Activated naive CD4-positive, alpha-beta T cell treated with anti-CD3 and anti-CD28 coated beads, Interleukin-2, amount 50 U/mL, for 72 hours (primary cell): ENCODE results near the gene BICDL1. TPM values are rescaled to one million over a fixed set of nuclear protein-coding genes. Genes with fewer than 3 reads are reported as not detected.

ENCODE experiments used
- ATAC-seq, 2 donors: fragments of 150-1000 bp; cut with Tn5 transposase; 2 replicates each; pipeline ENCODE4 v1.10.0; 2021; ENCODE audit warnings: mild to moderate bottlenecking in 2 of 2, moderate library complexity in 2 of 2
- DNase-seq, 2 donors: peaks; one replicate each; pipeline ENCODE4 v3.0.0; 2021 to 2022; ENCODE audit warnings: low spot score in 2 of 2
- H3K27ac Mint-ChIP-seq, 2 donors: one replicate each; pipeline ENCODE4 v1.8.0; 2022; ENCODE audit warnings: mild to moderate bottlenecking in 2 of 2, mixed read lengths in 2 of 2
- H3K36me3 Mint-ChIP-seq, 2 donors: one replicate each; pipeline ENCODE4 v1.8.0; 2022; ENCODE audit warnings: mixed read lengths in 2 of 2
- H3K9me3 Mint-ChIP-seq, 2 donors: one replicate each; pipeline ENCODE4 v1.8.0; 2022; ENCODE audit warnings: mixed read lengths in 2 of 2
- total RNA-seq, 2 donors: library from RNA; stranded (reverse); gene quantifications; one replicate each; pipeline ENCODE4 v1.2.3, GENCODE V29; 2022

Gene BICDL1
- total RNA-seq, 2 donors from 2014 or later = 92.5 to 158 TPM

DNA sequence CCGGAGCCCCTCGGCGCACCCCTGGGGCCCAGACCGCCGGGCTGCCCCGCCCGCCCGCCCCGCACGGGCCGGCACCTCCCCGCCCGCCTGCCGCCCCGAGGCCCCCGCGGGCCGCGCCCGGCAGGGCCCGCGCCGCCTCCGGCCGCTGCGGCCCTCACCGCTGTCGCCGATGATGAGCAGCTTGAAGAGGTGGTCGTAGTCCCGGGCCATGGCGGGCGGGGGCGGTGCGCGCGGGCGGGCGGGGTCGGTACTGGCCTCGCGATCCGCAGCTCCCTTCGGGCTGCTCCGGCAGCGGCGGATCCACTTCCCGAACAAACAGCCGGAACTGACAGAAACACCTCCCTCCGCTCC, 127.4 kb downstream of the BICDL1 start, which contains the start of gene RAB35:
Gene RAB35 (minus strand): TSS at position 313 of the 351 bp plus-strand sequence. CDS start 103 bp downstream, at position 210.
- peak within 1 kb of the TSS; percentile 89 to 94 for H3K27ac Mint-ChIP-seq
- DNase-seq (no peak), ATAC-seq (no peak)
- peaks cover 35 to 37% of the 10 kb centered on the region in 2 donors for H3K36me3 Mint-ChIP-seq
- H3K9me3 Mint-ChIP-seq = no peaks in the 10 kb centered on the region

DNA sequence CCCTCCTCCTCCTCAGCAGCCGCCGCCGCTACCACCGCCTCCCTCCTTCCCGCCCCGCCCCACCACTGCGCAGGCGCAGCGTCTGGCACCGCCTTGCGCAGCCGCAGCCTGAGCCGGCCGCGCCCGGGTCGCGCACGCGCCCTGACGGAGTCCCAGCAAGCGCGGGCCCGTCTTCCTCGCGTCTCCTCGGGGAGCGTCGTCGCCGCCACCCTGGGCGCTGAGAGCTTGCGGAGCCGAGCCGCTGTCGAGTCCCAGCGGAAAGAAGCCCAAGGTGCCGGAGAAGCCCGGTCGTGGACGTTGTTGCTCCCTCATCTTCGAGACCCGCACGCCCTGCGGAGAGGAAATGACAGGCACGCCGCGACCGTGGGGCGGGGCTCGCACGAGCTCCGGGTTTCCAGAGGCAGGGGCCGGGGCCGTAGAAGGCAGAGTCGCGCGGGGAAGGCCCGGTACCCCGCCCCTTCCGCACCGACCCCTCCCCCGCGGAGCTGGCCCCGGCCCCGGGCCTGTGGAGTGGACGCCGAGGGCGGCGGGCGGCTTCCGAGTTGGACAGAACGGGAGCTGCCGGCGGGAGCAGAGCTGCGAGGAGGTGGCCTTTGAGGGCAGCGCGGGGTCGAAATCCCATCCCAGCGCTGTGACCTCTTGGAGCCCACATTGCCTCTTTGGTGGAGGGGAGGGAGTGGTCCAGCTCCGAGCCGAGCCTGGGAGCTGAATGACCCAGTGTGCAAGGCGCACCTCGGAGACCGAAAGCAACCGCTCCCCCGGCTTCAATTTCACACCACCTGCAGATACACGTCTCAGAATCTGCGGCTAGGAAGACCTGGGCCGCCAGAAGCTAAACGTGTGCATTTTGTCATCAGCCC, 128.0 kb downstream of the BICDL1 start:
- Mint-ChIP-seq H3K36me3 (peaks cover 35 to 37% of the 10 kb centered on the region in 2 donors), H3K27ac (peak overlapping the region; percentile 88 to 89), H3K9me3 (no peaks in the 10 kb centered on the region)
- peak; percentile 70 to 72 for ATAC-seq
- DNase-seq = peak; percentile 97 to 99

DNA sequence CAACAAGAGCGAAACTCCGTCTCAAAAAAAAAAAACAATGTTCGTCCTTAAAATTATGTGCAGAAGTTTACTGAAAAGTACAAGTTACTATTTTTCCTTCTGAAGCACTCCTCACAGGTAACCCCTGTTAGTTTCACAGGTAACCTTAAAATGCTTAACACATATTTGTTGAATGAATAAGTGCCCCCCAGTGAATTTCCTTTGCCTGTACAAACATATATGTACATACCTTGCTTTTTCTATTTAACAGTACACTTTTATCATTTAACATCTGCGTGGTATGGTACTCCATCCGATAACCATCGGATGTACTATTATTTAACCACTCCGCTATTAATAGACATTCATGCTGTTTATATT, 128.9 kb downstream of the BICDL1 start:
- DNase-seq = no peak
- no peak for ATAC-seq
- peaks cover 35 to 37% of the 10 kb centered on the region in 2 donors for H3K36me3 Mint-ChIP-seq
- peak overlapping the region; percentile 82 to 89 for H3K27ac Mint-ChIP-seq
- no peaks in the 10 kb centered on the region for H3K9me3 Mint-ChIP-seq

DNA sequence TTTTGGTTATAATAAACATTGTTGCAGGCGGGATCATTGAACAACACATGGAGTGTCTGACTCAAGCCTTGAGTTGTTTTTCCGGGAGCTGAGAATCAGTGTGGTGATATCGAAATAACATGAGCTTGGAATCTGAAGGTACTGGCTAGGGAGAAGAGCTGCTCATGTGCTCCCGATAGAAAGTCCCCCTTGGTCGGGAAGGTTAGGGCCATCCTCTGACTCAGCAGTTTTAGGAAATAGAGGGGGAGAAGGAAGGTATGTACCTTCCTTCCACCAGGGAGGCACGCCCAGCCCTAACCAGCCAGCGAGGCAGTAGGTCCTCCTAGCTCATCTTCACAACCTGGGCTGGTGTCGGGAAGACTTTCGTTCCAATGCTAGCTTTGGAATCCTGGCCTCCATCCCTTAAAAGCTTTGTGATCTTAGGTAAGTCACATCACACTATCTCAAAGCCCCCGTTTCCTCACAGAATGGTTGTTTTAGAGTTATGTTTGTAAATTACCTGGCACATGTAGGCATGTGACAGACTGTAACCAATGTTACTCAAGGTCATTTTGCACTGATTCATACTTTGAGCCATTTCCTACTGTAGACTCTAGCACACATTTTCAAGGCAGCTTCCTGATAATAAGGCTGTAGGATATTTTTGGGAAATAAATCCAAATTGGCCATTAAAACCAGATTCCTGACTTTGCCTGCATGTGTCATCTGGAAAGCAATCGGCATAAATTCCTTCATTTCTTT, 129.5 kb downstream of the BICDL1 start:
- Mint-ChIP-seq H3K9me3 (no peaks in the 10 kb centered on the region), H3K27ac (peak overlapping the region; percentile 61 to 89), H3K36me3 (peaks cover 32 to 35% of the 10 kb centered on the region in 2 donors)
- no peak for ATAC-seq
- DNase-seq = no peak

DNA sequence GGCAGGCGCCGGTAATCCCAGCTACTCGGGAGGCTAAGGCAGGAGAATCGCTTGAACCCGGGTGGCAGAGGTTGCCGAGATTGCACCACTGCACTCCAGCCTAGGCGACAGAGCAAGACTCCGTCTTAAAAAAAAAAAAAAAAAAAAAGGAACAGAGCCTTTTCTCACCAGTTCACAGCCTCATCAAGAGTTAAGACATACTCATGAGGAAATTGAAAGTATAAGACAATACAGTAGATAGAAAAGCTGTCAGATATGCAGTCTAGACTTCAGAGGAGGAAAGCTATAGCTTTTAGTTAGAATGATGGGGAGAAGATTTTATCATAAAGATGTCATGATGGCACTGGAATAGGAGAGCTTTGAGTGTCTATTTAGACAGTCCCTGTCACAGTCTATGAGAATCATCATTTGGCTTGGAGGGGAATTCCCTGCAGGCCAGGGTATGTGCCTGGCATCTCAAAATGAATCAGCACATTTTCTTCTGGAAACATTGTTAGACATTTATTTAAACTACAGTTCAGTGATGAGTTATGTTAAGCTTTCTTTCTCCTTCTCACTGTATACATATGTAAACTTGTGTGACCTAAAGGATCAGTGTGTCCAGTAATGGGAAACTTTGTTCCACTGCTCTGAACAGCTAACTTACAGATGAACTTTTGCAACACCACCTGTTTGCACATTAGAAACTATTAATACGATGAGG, 130.4 kb downstream of the BICDL1 start:
- H3K9me3 Mint-ChIP-seq = no peaks in the 10 kb centered on the region
- DNase-seq = peak in 1 of 2 donors; percentile 43
- peak; percentile 59 for ATAC-seq
- H3K27ac Mint-ChIP-seq = peak overlapping the region; percentile 87 to 89
- peaks cover 28 to 32% of the 10 kb centered on the region in 2 donors for H3K36me3 Mint-ChIP-seq

DNA sequence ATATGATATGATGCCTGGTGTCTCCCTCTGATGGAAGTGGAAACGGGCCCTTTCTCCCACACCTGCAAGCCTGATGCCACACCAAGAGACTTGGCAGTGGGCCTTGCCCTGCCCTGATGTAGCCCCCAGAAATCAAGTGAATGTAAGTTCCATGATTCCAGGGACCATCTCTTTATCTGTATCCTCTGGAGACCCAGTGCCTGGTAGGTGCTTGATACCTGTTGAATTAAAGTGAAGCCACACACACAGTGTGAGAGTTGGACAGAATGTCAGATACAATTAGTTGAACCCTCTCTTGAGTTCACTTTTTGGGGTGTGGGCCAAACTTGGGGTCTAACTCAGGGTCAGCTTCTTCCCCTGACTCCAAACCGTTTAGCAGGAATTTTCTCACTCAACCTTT, 132.3 kb downstream of the BICDL1 start:
- H3K9me3 Mint-ChIP-seq = no peaks in the 10 kb centered on the region
- no peak for DNase-seq
- peak overlapping the region; percentile 57 to 81 for H3K27ac Mint-ChIP-seq
- H3K36me3 Mint-ChIP-seq = peaks cover 14% of the 10 kb centered on the region in 2 donors
- peak in 1 of 2 donors; percentile 10 for ATAC-seq

DNA sequence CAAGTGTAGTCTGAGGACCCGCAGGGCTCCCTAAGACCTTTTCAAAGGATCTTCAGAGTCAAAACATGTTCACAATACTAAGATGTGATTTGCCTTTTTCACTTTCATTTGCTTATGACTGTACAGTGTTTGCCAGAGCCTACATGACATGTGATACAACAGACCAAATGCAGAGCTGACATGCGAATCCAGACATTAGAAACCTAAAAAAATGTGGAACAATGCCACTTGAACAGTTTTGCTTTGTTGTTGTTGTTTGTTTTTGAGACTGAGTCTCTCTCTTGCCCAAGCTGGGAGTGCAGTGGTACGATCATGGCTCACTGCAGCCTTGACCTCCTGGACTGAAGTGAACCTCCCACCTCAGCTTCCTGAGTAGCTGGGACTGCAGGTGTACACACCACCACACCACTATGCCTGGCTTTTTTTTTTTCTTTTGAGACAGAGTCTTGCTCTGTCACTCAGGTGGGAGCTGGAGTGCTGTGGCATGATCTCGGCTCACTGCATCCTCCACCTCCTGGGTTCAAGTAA, 132.8 kb downstream of the BICDL1 start:
- ATAC-seq (peak; percentile 53 to 70), DNase-seq (peak in 1 of 2 donors; percentile 27)
- H3K27ac Mint-ChIP-seq = peak overlapping the region; percentile 57 to 68
- no peaks in the 10 kb centered on the region for H3K9me3 Mint-ChIP-seq
- H3K36me3 Mint-ChIP-seq = peaks cover 17 to 19% of the 10 kb centered on the region in 2 donors

DNA sequence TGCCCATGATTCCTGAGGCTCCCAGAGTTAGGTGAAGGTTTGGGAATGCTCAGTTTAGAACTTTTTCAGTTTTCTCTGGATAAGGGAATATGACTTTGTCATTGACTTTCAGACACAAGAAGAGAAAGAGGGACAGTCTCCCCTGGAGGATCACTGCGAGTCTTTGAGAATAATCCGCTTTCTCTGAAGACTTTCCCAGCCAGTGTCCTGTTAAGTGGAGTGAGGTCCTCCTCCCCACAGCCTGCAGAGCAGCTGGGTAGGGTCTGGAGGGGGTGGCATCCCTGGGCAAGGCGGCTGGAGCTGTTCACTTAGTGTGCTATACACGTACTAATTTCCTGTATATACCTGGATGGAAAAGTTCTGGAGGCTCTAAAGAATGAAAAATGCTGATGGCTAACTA, 136.0 kb downstream of the BICDL1 start:
- no peak overlapping the region for H3K27ac Mint-ChIP-seq
- DNase-seq (no peak), ATAC-seq (no peak)
- peaks cover 16 to 33% of the 10 kb centered on the region in 2 donors for H3K36me3 Mint-ChIP-seq
- no peaks in the 10 kb centered on the region for H3K9me3 Mint-ChIP-seq

DNA sequence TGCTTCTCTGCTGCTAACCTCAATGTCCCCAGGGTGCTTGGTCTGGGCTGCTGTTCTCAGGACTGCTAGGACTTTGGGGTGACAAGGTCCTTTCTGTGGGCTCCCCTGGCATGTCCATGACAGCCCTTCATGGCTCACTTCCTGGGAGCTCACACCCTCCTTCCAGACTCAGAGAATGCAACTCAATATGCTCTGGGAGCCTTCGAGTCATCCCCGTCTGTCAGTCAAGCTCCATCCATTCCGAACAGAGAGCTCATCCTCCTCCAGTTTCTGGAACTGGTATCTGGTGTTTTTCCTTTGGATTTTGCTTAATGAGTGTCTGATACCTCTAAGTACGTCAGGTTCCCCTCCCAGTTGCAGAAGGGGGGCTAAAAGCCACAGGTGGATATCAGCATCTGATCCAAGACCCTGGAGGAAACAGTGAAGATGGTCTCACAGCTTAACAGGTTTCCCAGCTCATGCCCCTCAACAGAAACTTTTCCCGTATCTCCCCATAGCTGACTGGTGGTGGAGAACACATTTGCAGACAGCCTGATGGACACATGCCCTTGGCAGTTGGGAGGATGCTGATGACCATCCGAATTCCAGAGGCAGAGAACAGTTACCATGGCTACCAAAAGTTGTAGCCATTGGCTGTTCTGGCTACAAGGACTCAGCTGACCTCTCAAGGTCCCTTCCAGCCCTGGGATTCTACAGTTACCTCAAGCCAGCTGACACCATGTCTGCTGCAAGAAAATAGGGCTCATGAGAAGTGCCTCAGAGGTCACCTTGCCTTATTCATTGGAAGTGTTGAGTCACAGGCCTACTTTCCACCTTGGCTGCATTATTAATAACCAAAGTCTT, 137.0 kb downstream of the BICDL1 start:
- Mint-ChIP-seq H3K27ac (peak overlapping the region; percentile 86 to 94), H3K36me3 (peaks cover 16 to 33% of the 10 kb centered on the region in 2 donors), H3K9me3 (no peaks in the 10 kb centered on the region)
- ATAC-seq (peak; percentile 36 to 66), DNase-seq (no peak)

DNA sequence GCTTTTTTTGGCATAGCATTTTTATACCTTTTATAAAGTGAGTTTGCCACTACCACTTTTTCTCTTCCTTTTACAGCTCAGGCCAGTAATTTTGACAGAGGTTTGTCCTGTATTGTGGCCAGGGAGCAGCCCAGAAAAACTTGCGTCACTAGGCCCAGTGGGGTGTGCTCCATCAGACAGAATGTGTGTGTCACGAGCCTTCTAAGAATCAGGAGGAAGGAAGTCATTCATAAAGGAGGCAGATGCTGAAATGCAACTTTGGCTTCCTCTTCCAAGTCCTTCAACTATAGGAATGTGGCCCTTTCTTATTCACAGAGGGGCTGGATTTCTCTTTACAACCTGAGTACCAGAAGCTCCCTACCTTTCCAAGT, 137.6 kb downstream of the BICDL1 start:
- no peak for DNase-seq
- Mint-ChIP-seq H3K36me3 (peaks cover 20 to 33% of the 10 kb centered on the region in 2 donors), H3K27ac (peak overlapping the region; percentile 86 to 94), H3K9me3 (no peaks in the 10 kb centered on the region)
- ATAC-seq = peak in 1 of 2 donors; percentile 55

DNA sequence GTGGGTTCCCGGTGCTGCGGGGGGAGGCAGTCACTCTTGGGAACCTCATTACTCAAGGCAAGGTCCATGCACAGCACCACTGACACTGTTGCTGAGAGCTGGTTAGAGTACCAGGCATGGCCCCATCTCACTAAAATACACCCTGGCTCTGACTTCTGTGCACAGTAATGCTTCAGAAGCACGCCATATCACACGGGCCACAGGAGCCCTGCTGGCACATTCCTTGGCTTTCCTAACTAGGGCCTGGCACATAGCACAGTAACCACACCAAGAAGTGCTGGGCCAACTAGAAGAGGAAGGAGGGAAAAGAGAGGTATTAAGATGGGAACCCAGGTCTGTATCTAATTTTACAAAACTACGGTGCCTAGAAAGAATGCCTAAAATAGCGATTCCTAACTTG, 141.0 kb downstream of the BICDL1 start:
- H3K9me3 Mint-ChIP-seq = no peaks in the 10 kb centered on the region
- peak overlapping the region in 1 of 2 donors; percentile 44 for H3K27ac Mint-ChIP-seq
- ATAC-seq (no peak), DNase-seq (no peak)
- peaks cover 27 to 33% of the 10 kb centered on the region in 2 donors for H3K36me3 Mint-ChIP-seq

DNA sequence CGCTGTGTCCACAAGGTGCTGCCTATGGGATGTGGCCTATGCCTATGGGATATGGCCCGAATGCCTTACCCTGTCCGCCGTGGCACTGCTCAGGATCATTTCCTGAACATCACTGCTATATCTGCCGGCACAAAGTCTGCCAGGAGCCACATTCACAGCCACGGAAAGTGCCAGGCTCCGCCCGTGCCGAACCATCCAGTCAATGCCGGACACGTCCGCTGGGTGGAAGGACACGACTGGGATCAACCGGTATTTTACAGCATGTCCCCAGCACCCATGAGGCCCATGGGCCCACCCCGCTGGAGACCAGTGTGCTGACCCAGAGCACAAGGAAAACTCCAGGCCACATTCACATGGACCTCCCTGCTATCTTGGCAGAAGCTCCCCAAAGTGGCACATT, 142.1 kb downstream of the BICDL1 start:
- Mint-ChIP-seq H3K9me3 (no peaks in the 10 kb centered on the region), H3K36me3 (peaks cover 27 to 33% of the 10 kb centered on the region in 2 donors), H3K27ac (peak overlapping the region in 1 of 2 donors; percentile 44)
- DNase-seq (no peak), ATAC-seq (no peak)

DNA sequence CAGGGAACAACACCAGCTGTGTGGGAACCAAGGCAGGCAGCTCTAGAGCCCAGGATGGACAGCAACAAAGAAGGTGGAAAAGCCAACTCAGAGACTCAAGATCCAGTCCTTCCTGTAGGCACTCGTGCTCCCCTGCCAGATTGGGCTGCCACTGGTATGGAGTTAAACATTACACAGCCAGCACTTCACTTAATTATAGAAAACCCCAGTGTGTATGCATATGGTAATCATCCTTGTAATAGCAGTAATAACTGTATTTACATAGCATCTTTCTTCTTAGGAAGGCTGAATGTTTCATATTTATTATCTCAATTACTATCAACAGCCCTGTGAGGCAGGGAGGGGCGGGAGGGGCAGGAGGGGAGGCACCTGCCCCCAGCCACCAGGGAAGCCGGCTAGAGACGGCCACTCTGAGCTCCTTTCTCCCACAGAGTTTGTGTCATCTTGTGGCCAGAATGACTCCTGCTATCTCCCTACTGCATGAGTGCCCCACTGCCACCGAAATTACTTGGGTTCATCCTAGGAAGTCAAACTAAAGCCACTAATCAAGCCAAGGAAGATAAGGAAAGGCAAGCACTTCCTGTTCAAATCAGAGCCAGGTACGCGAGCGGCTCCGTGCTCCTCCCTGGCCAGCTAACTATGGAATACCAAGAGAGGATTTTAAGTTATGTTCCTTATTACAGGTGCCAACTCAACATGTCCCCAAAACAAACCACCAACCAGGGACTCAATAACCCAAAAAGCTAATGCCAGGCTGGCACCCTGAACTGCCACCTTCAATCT, 143.2 kb downstream of the BICDL1 start:
- Mint-ChIP-seq H3K9me3 (no peaks in the 10 kb centered on the region), H3K27ac (peak overlapping the region in 1 of 2 donors; percentile 81), H3K36me3 (peaks cover 21 to 27% of the 10 kb centered on the region in 2 donors)
- ATAC-seq = no peak
- DNase-seq = no peak

DNA sequence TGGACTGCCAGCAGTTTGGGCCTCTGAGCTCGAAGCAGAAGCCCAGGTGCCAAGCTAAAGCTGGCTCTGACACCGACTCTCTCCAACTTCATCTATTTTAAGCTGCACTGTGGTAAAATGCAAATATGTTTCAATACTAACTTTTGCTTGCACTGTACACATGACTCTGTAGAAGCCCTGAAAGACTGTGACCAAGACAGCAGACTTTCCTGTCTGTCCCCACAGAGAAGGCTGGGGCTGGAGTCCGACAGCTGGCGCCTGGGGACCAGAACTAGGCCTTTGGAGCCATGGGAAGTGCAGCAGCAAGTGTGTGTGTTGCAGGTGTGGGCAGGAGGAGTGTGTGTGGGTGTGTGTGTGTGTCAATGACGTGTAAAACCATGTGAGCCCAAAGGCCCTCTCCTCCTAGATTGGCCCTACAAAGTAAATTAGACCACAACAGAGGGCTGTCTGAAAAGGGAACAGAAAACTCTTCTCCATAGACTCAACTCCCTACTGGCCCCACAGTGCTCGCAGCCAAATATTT, 143.9 kb downstream of the BICDL1 start:
- H3K36me3 Mint-ChIP-seq = peaks cover 15 to 27% of the 10 kb centered on the region in 2 donors
- no peaks in the 10 kb centered on the region for H3K9me3 Mint-ChIP-seq
- DNase-seq (no peak), ATAC-seq (no peak)
- H3K27ac Mint-ChIP-seq = peak overlapping the region; percentile 37 to 81
